Motor neuron (in vitro differentiated cells): ENCODE results near the gene PCK1. TPM values are rescaled to one million over a fixed set of nuclear protein-coding genes. Genes with fewer than 3 reads are reported as not detected.

Experiments used
- ATAC-seq, 8 experiments: fragments of 200-7000 bp; cut with Tn5 transposase; replicated peaks in 6 of 8; 2 replicates each; pipeline ENCODE4 v1.8.0; 2021; ENCODE audit warnings: mild to moderate bottlenecking in 8 of 8, moderate library complexity in 8 of 8
- H3K27ac ChIP-seq, 2 donors: fragments of 250-450 bp; sonication (Bioruptor Pico); 2 replicates each; pipeline ENCODE4 v1.9.0; 2021; ENCODE audit warnings: antibody characterized with exemption in 2 of 2, mild to moderate bottlenecking in 2 of 2, moderate library complexity in 1 of 2
- H3K4me1 ChIP-seq, 2 donors: fragments of 250-450 bp; sonication (Bioruptor Pico); replicated peaks in 1 of 2; 2 replicates each; pipeline ENCODE4 v1.6.1; 2021; ENCODE audit warnings: antibody characterized with exemption in 2 of 2, mild to moderate bottlenecking in 2 of 2, moderate library complexity in 1 of 2
- H3K4me3 ChIP-seq, 5 donors: fragments of 250-450 bp; sonication (Bioruptor Pico); 2 replicates each; pipeline ENCODE4 v1.9.0; 2021; ENCODE audit warnings: antibody characterized with exemption in 5 of 5, mild to moderate bottlenecking in 5 of 5, moderate library complexity in 4 of 5
- WGBS, 10 experiments: fragments of 450-650 bp; shearing (Covaris generic); methylation state at CpG; one replicate each; pipeline ENCODE4 v1.0.0; 2022; 5-methylcytosine and 5-hydroxymethylcytosine counted together
- in situ Hi-C, 9 experiments: fragments of 400-800 bp; cut with MboI; loops; one replicate each; pipeline ENCODE4 v1.15.0; 2021; ENCODE audit warnings: low sequenced_read_pairs in 9 of 9, low pct_unique_long_range_greater_than_20kb in 2 of 9; ENCODE audit not compliant: unreplicated experiment in 9 of 9
- total RNA-seq, 8 experiments: library from RNA; unstranded; fragments of 300-600 nt; gene quantifications; 2 replicates each; pipeline versions ENCODE4 v1.2.3 to v1.2.4, GENCODE V29; 2022

The PCK1 gene
- total RNA-seq, 8 experiments from 2014 or later: 0.22 to 1.3 (median 0.39) TPM; not detected in 2

DNA sequence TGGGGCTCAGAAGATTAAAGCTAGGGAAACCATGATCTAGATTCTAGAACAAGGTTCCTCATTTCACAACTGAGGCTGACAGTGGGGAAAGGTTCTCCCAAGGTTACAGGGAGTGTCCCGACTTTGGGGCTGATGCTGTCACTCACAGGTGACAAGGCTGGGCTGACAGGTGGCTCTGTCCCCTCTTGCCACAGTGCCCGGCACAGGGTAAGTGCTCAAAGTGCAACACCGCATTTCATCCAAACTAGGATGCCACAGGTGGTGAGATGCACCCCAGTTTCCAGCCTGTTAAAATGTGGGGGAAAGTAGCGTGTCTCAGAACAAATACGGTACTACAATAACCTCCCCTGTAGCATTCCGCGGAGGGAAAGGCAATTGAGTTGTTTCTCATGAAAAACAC is 51.5 kb downstream of the PCK1 start:
- ATAC-seq: no peak
- Histone ChIP-seq H3K4me3 (no peak overlapping the region), H3K27ac (no peak overlapping the region), H3K4me1 (no peaks in the 10 kb centered on the region)
- WGBS, 10 experiments: 50 to 100% (median 90%) methylated on average over 1 to 7 of the region's 7 CpGs; no CpG with 5 or more reads in 2 of the 10 experiments
- in situ Hi-C loops: loop anchor here in 2 of 9 experiments (25.0 kb wide), 1 partner anchor 600 kb away; no protein-coding TSS in a partner anchor

DNA sequence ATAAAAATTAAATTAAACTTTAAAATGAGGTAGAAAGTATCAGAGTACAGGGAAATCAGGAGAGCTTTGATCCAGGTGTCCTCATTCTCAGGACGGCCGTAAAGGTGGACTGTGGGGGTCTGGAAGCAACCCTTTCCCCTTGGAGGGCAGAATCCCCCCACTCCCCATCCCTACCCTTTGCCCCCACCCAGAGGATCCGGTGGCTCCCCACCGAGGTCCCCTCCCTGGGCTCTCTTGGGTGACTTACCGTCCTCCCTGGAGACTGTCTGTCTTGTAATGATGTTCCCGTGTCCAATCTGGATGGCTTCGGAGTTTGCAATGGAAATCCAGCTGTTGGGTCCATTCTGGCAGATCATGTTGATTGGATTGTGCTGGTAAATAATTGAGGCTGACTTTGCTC is 52.0 kb downstream of the PCK1 start:
- no peaks in the 10 kb centered on the region for H3K4me1 ChIP-seq
- ATAC-seq: no peak
- H3K4me3 ChIP-seq: no peak overlapping the region
- 71 to 100% (median 80%) methylated on average over 1 to 4 of the region's 7 CpGs; no CpG with 5 or more reads in 6 of the 10 experiments for WGBS, 10 experiments
- in situ Hi-C loops: loop anchor here in 2 of 9 experiments (25.0 kb wide), 1 partner anchor 599 kb away; no protein-coding TSS in a partner anchor
- H3K27ac ChIP-seq: no peak overlapping the region

DNA sequence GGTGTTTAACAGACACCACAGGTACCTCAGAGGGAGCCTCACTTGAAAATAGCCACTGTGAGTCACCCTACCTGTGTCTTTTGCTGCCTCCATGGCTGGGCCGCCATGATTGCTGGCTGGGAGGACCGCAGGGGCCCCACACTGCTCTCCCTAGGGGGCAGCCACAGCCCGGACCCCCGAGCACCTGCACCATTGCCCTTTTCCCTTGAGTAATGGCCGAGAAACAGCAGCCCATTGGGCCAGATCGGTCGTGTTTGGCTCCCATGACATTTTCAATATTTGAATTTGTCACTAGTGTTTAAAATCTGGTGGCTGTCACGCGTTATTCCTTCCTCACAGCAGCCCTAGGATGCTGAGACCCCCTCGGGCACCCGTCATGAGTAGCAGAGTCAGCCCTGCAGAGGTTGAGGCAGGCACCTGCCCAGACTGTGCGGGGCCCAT is 52.6 kb downstream of the PCK1 start:
- no peak for ATAC-seq
- H3K4me3 ChIP-seq: no peak overlapping the region
- 55 to 100% (median 82%) methylated on average over 2 to 6 of the region's 12 CpGs; no CpG with 5 or more reads in 3 of the 10 experiments for WGBS, 10 experiments
- in situ Hi-C loops: loop anchor here in 2 of 9 experiments (25.0 kb wide), 1 partner anchor 599 kb away; no protein-coding TSS in a partner anchor
- no peak overlapping the region for H3K27ac ChIP-seq
- H3K4me1 ChIP-seq: no peaks in the 10 kb centered on the region

DNA sequence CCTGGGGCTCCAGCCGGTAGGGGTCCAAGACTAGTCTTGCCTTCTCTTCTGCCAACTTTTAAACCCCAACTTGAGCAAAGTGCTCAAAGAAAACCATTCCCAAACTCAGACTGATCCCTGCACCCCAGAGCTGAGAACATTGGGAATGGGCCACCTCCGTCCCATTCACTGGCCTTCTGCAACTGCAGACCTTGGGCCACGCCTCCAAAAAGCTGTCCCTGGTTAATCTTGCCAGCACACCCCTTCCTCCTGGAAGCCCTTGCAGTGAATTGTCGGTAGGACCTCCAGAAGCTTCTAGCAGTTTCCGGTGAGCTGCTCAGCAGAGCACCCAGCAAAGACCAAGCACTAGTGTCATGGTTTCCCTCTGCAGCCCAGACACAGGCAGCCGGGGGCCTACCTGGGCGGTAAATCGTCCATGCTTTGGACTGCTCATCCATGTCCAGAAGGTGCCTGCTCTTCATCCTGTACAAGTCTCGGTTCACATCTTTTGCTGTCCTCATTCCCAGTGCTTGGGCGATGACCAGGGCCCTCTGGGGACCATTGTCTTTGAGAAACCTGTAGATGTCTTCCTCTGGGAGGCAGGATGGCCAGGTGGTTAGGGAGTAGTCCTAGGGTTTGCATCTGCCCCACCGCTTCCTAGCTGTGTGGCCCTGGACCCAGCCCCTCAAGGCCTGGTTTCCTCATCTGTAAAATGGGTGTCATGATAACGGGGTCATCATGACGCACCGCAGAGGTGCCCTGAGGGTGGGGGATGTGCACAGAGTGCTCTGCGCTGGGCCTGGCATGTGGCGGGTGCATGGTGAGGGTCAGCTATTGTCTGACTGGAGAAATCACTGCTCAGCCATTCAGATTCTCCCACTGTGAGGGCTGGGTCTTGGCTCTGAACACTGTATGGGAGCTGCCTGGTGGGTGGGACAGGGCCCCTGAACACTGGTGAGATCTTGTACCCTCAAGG is 53.9 kb downstream of the PCK1 start:
- ATAC-seq: no peak
- no peaks in the 10 kb centered on the region for H3K4me1 ChIP-seq
- in situ Hi-C loops: loop anchor here in 2 of 9 experiments (25.0 kb wide), 1 partner anchor 598 kb away; no protein-coding TSS in a partner anchor
- no peak overlapping the region for H3K4me3 ChIP-seq
- H3K27ac ChIP-seq: no peak overlapping the region
- WGBS, 10 experiments: 60 to 93% (median 83%) methylated on average over 1 to 6 of the region's 16 CpGs; no CpG with 5 or more reads in 2 of the 10 experiments

DNA sequence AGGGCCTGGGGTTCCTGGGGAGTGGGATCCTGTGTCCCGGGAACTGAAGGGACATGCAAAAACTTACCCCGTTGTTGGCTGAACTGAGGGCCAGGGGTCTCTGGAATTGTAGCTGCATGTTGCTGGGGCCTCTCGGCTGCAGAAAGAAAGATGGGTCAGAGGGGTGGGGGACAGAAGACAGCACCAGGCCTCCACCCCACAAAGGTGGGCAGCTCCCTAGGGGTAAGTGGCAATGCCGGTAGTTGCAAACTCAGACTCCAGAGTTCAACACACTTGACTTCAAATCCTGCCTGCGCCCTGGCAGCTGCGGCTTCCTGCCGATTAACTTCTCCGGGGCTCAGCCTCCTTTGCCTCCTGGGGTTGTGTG is 54.5 kb downstream of the PCK1 start:
- no peaks in the 10 kb centered on the region for H3K4me1 ChIP-seq
- in situ Hi-C loops: loop anchor here in 2 of 9 experiments (25.0 kb wide), 1 partner anchor 597 kb away; no protein-coding TSS in a partner anchor
- 17 to 76% (median 57%) methylated on average over 1 to 6 of the region's 8 CpGs; no CpG with 5 or more reads in 4 of the 10 experiments for WGBS, 10 experiments
- no peak overlapping the region for H3K4me3 ChIP-seq
- ATAC-seq: no peak
- no peak overlapping the region for H3K27ac ChIP-seq

DNA sequence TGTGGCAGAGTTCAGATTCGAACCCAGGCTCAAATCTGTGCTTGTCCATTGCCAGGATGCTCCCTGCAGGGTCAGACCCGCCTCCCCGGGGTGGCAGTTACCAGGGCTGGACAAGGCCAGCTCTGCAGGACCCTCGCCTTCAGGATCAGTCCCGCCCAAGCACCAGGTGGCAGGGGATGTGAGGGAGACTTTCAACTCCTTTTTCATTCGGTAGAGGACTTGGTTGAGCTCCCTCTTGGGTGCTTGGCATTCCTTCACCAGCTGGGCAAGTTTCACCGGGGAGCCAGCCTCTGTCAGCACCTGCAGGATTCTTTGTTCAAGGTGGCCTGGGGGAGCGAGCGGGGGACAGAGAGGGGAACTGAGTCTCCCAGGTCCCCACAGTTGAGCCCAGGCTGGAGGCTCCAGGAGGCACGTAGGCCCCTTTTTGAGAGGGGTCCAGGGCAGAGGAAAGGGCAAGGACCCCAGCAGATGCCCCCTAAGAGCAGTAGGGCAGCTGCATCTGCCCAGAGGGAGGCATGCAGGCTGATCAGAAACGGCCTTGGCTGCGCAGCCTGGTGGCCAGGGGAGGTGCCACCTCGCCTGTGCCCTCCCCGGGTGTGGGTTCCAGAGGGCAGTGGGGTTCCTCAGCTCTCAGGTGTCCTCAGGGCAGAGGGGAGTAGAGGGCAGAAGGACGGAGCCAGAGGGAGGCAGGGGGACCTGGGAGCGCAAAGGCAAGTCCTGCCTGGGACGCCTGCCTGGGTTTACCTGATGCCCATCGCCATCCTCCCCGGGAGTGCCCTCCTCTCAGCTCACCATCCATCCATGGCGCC is 55.4 kb downstream of the PCK1 start:
- no peaks in the 10 kb centered on the region for H3K4me1 ChIP-seq
- in situ Hi-C loops: loop anchor here in 2 of 9 experiments (25.0 kb wide), 1 partner anchor 596 kb away; no protein-coding TSS in a partner anchor
- WGBS, 10 experiments: 0 to 100% (median 40%) methylated on average over 1 to 7 of the region's 20 CpGs; no CpG with 5 or more reads in 5 of the 10 experiments
- no peak overlapping the region for H3K4me3 ChIP-seq
- no peak overlapping the region for H3K27ac ChIP-seq
- no peak for ATAC-seq

DNA sequence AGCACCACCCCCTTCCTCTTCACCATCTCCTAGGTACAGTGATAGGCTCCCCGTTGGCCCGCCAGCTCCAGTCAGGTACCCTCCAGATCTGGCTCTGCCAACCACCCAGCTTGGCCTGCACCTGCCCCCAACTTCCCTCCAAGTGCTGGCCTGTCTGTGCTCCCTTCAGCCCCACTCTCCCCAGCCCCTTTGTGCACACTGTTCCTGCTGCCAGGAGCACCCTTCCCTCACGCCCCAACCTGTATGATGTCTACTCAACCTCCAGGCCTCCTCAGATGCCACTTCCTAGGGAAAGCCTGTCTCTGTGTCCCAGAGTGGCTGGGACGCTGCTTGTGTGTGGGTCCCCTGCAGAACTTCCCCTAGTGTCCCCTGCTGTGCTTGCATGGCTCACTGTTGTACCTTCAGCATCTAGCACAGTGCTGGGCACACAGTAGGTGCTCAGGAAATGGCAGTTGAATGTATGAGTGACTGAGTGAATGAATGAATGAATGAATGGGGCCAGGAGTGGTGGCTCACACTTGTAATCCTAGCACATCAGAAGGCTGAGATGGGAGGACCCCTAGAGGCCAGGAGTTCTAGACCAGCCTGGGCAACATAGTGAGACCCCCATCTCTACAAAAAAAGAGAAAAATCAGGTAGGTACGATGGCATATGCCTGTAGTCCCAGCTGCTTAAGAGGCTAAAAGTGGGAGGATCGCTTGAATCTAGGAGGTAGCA is 56.3 kb downstream of the PCK1 start:
- WGBS, 10 experiments: 17 to 100% (median 65%) methylated on average over 1 to 2 of the region's 6 CpGs; no CpG with 5 or more reads in 6 of the 10 experiments
- no peaks in the 10 kb centered on the region for H3K4me1 ChIP-seq
- no peak overlapping the region for H3K27ac ChIP-seq
- in situ Hi-C loops: loop anchor here in 2 of 9 experiments (25.0 kb wide), 1 partner anchor 595 kb away; no protein-coding TSS in a partner anchor
- ATAC-seq: no peak
- no peak overlapping the region for H3K4me3 ChIP-seq

Other genes with a start within 250 kb of the PCK1 start
- gene SPO11, start 231.3 kb upstream of the PCK1 start, total RNA-seq: not detected
- 10 to 100 TPM; 27.6 to 49.5 (median 32.8) TPM for gene RAE1, start 209.9 kb upstream of the PCK1 start, total RNA-seq
- gene RBM38, start 169.7 kb upstream of the PCK1 start, total RNA-seq: 10 to 100 TPM in 4 of 8 experiments, 1 to 10 TPM in 4; 1.2 to 24.3 (median 9.6) TPM
- 1 to 10 TPM in 2 of 8 experiments, under 1 TPM in 5, not detected in 1; 0.07 to 1.8 (median 0.38) TPM for gene CTCFL, start 36.0 kb upstream of the PCK1 start, total RNA-seq
- under 1 TPM in 6 of 8 experiments, not detected in 2; 0.09 to 1.00 (median 0.30) TPM for gene ZBP1, start 59.3 kb downstream of the PCK1 start, total RNA-seq
- gene PMEPA1, start 148.9 kb downstream of the PCK1 start, total RNA-seq: 10 to 100 TPM in 1 of 8 experiments, 1 to 10 TPM in 6, under 1 TPM in 1; 0.61 to 26.2 (median 2.8) TPM